HG03108 (cell line): ENCODE measurements around the gene TMEM40.
"Not testable (repeated sequence)": the region's sequence is repeated elsewhere in the genome, so short reads cannot be mapped to it uniquely, and the experiment has no call there.

Experiments
- ATAC-seq: cut with Tn5 transposase; IDR thresholded peaks from one replicate; pipeline ENCODE4 v1.9.1; 2021; ENCODE audit warnings: moderate library complexity; ENCODE audit not compliant: unreplicated experiment

The TMEM40 gene

DNA sequence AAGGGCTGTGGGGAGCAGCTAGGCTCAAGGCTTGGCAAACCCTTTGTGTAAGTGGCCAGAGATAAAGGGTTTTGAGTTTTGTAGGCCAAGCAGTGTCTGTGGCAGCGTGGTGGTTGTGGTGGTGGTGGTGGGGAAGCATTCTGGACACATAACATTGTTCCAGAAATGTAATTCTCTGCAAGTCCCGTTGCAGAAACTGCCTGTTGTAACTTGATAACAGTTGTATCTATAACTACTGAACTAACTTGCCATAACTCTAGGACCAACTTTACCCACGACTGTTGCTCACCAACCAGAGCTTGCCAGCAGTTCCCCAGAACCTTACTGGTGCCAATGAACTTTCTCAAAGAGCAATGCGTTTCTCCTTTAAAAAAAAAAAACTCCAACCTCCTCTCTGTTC is 18.1 kb upstream of the TMEM40 start:
- ATAC-seq = no peak

- not testable (repeated sequence) for ATAC-seq
These were observed 16.9 kb upstream of the TMEM40 start for GRCh38 chr3:12775970-12776369.

DNA sequence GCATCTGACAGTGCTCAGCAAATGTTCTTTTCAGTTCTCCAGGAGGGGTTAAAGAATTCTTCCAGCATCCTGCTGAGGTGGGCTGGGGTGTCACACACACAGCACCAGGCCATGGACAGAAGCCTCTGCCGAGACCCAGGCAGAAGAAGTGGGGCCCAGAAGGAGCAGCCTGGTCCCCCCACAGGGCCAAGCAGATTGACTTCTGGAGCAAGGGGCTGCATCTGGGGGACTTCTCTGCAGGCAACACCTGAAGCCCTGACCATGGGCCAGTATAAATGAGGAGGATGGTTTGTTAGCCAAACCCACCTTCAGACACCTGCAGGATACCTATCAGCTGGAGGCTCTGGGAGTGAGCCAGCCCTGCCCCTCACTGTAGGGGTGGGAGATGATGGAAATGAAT is 16.2 kb upstream of the TMEM40 start:
- ATAC-seq = no peak

DNA sequence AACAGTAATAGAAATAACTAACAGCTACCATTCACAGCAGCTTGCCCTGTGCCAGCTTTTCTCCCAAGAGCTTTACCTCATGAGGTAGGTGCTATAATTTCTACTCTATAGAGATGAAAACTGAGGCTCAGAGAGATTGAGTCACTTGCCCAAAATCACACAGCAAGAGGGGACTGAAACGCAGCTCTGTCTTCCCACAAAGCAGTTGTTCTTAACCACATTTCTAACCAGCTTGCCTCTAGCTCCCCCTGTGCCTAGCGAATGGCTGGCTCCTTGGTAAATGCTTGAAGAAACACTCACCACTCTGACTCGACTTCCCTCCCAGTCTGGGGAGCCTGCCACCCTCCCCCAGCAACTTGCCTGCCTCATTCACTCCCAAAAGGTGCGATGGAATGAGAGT is 15.6 kb upstream of the TMEM40 start:
- no peak for ATAC-seq

- no peak for ATAC-seq
These were observed 14.6 kb upstream of the TMEM40 start for GRCh38 chr3:12773710-12774086.

- ATAC-seq = no peak
These were observed 14.1 kb upstream of the TMEM40 start for GRCh38 chr3:12773030-12773709.

GRCh38 chr3:12772462-12772861 is 13.4 kb upstream of the TMEM40 start:
- ATAC-seq = no peak

DNA sequence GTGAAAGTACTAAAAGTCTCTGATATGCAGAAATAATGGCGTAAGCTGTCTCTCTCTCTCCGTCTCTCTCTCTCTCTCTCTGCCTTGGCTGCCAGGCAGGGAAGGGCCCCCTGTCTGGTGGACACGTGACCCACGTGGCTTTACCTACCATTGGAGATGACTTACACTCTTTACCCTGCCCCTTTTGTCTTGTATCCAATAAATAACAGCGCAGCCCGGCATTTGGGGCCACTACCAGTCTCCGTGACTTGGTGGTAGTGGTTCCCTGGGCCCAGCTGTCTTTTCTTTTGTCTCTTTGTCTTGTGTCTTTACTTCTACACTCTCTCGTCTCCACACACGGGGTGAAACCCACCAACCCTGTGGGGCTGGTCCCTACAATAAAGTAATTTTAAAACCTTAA is 12.2 kb upstream of the TMEM40 start:
- no peak for ATAC-seq

GRCh38 chr3:12769761-12770160 is 10.7 kb upstream of the TMEM40 start:
- ATAC-seq = no peak

DNA sequence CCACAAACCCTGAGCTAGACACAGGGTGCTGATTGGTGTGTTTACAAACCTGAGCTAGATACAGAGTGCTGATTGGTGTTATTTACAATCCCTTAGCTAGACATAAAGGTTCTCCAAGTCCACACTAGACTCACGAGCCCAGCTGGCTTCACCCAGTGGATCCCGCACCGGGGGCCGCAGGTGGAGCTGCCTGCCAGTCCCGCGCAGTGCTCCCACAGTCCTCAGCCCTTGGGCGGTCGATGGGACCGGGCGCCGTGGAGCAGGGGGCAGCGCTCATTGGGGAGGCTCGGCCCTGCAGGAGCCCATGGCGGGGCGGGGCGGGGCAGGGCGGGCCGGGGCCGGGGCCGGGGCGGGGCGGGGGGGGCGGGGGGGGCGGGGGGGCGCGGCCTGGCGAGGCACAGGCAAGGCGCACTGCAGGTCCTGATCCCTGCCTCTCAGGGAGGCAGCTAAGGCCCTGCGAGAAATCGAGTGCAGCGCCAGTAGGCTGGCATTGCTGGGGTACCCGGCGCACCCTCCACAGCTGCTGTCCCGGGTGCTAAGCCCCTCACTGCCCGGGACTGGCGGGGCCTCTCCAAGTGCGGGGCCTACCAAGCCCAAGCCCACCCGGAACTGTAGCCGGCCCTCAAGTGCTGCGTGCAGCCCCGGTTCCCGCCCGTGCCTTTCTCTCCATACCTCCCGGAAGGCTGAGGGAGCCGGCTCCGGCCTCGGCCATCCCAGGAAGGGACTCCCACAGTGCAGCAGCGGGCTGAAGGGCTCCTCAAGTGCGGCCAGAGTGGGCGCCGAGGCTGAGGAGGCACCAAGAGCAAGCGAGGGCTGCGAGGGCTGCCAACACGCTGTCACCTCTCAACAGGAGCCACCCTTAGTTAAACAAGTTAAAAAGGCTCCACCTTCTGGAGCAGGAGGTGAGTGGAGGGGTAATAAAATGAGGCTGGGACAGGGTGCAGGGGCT is 9.8 kb upstream of the TMEM40 start:
- no peak for ATAC-seq

DNA sequence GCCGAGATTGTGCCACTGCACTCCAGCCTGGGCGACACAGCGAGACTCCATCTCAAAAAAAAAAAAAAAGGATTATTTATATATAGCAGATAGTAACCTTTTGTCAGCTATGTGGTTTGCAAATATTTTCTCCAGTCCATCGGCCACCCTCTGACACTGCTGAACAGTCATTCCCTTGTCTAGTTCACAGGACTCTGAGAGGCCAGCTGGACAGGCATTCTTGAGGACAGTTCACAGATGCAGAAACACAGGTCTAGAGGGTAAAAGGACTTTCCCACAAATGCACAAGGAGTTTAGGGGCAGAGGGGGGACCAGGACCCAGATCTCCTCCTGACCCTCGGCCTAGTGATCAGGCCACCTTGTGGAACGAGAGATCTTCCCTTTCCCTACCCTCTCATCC is 7.5 kb upstream of the TMEM40 start:
- no peak for ATAC-seq

GRCh38 chr3:12764171-12764776 is 5.2 kb upstream of the TMEM40 start:
- ATAC-seq = no peak

- ATAC-seq = no peak
These were observed 870 bp upstream of the TMEM40 start for GRCh38 chr3:12759693-12760565.

DNA sequence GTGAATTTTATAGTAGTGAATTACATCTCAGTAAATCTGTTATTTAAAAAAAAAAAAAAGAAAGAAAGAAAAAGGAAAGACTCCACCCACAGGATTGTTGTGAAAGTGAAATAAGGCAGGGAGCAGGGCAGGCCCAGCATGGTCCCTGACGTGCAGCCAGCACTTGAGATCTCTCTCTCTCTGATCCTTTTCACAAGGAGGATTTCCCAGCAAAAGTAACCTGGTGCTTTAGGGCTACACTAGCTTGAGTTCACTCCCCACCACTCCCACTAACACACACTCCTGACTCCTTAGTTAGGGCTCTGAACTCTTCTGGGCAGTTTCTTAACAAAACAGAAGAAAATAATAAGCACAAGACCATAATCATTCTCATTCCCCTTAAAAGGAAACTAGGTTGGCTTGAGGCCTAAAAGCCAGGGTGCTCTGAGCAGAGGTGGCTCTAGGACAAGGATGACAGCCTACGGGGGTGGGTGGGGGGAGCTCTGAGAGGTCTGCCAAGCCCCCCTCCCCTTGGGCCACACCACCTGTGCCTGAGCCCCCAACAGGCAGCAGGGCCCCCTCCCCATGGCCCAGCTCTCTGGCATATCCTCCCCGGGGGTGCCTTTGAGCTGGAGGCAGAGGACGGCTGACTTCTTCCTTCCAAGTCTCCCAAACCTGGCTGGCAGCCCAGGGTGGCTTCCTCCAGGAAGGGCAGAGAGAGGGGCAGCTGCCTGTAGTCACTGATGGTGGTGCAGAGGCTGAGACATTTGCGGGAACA is 856 bp downstream of the TMEM40 start:
- no peak for ATAC-seq

DNA sequence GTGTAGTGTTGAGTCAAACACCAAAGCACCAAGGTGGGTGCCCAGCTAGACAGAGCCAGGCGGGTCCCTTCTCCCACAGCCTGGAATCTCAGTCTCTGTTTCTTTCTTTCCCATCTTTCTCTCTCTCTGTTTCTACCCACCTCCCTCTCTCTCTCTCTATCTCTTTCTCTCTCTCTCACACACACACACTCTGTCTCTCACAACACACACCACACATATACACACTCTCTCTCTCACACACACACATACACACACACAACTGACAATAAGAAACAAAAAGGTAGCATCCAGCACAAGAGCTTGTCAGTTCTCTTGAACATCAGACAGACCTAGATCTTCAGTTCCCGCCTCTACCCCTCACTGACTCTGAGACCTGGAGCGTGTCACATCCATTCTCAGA is 2.4 kb downstream of the TMEM40 start:
- ATAC-seq = no peak

DNA sequence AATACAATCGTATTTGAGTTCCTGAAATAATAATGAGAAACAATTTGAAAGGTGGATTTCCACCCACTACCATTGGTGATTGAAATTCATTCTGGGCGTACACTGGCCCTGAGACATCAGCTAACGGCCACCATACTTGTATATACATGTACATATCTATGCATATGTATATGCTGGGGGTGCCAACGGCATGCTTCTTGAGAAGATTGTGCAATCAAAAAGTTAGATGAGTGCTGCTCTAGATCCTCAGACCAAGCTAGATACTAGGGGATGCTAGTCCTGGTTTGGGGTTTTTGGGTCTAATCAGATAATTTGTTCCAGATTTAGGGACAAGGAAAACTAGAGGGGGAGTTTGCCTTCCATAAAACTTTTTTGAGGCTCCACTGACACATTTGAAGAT is 2.9 kb downstream of the TMEM40 start:
- ATAC-seq = no peak

- ATAC-seq = no peak
These were observed 3.3 kb downstream of the TMEM40 start for GRCh38 chr3:12755754-12756153.

DNA sequence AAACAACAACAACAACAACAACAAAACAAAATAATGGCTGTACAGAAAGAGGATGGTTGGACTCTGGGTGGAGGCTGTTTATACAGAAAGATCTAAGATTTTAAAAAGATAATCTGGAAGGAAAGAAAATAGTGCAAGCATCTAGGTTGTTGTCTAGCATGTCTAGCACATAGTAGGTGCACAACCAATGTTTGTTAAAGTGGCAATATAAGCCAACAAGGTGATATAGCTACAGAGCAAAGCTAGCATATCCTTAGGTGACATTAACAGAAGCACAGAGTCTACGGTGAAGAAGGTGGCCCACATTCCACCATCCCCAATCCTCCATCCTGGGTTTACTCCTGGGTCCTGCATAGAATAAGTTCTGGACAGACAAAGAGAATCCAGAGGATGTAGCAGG is 4.7 kb downstream of the TMEM40 start:
- no peak for ATAC-seq

- ATAC-seq = no peak
These were observed 5.6 kb downstream of the TMEM40 start for GRCh38 chr3:12753275-12754028.

- ATAC-seq = no peak
These were observed 6.2 kb downstream of the TMEM40 start for GRCh38 chr3:12752809-12753208.
